ENCODE results near the gene RANBP9.

- no peak for TF ChIP-seq CTCF (IDR thresholded peaks at IDR 0.05)
- TF ChIP-seq POLR2A (IDR thresholded peaks at IDR 0.05) = no peak
- TF ChIP-seq EP300 (IDR thresholded peaks at IDR 0.05) = no peak
Measured at GRCh38 chr6:13573669-13574110, 137.9 kb downstream of the RANBP9 start.
